Stimulated activated CD4-positive, alpha-beta T cell treated with anti-CD3 and anti-CD28 coated beads, TNF-alpha, amount 100 ng/mL, for 48 hours (primary cell): ENCODE data around the gene MPV17L2.

Experiments used
- DNase-seq, 3 donors: peaks; one replicate each; pipeline ENCODE4 v3.0.0-alpha.2; 2020; ENCODE audit warnings: low read depth in 3 of 3

MPV17L2 gene

GRCh38 chr19:18218159-18218558 is 25.1 kb downstream of the MPV17L2 start:
- no peak for DNase-seq

- DNase-seq: no peak
Measured at GRCh38 chr19:18218600-18218999, 25.6 kb downstream of the MPV17L2 start.

- no peak for DNase-seq
Measured at GRCh38 chr19:18219911-18220631, 27.1 kb downstream of the MPV17L2 start.

- no peak for DNase-seq
Measured at GRCh38 chr19:18220632-18221275, 27.7 kb downstream of the MPV17L2 start.

GRCh38 chr19:18221815-18222725 is 29.1 kb downstream of the MPV17L2 start:
- no peak for DNase-seq

GRCh38 chr19:18223860-18224524 is 31.0 kb downstream of the MPV17L2 start:
- DNase-seq: peak in 1 of 3 donors; percentile 17

- peak; percentile 89 to 94 (median 92) for DNase-seq
Measured at GRCh38 chr19:18224525-18225354, 31.7 kb downstream of the MPV17L2 start.

- DNase-seq: no peak
Measured at GRCh38 chr19:18225355-18225701, 32.3 kb downstream of the MPV17L2 start.

- no peak for DNase-seq
Measured at GRCh38 chr19:18225702-18226468, 32.9 kb downstream of the MPV17L2 start, which contains the start of gene PDE4C. Gene PDE4C (minus strand): TSS chr19:18226438. CDS start chr19:18226415, 23 bp downstream.

- no peak for DNase-seq
Measured at GRCh38 chr19:18226956-18227780, 34.1 kb downstream of the MPV17L2 start.

- no peak for DNase-seq
Measured at GRCh38 chr19:18227781-18228271, 34.8 kb downstream of the MPV17L2 start.

GRCh38 chr19:18229474-18229873 is 36.5 kb downstream of the MPV17L2 start:
- no peak for DNase-seq

GRCh38 chr19:18229915-18230314 is 36.9 kb downstream of the MPV17L2 start:
- no peak for DNase-seq

GRCh38 chr19:18230941-18231734 is 38.1 kb downstream of the MPV17L2 start:
- no peak for DNase-seq

GRCh38 chr19:18231775-18232174 is 38.8 kb downstream of the MPV17L2 start:
- DNase-seq: no peak

GRCh38 chr19:18232540-18233223 is 39.7 kb downstream of the MPV17L2 start:
- DNase-seq: no peak

- peak in 2 of 3 donors; percentile 15 to 37 for DNase-seq
Measured at GRCh38 chr19:18233224-18233825, 40.3 kb downstream of the MPV17L2 start.
